ENCODE data around the gene PDSS2.

PDSS2 gene

DNA sequence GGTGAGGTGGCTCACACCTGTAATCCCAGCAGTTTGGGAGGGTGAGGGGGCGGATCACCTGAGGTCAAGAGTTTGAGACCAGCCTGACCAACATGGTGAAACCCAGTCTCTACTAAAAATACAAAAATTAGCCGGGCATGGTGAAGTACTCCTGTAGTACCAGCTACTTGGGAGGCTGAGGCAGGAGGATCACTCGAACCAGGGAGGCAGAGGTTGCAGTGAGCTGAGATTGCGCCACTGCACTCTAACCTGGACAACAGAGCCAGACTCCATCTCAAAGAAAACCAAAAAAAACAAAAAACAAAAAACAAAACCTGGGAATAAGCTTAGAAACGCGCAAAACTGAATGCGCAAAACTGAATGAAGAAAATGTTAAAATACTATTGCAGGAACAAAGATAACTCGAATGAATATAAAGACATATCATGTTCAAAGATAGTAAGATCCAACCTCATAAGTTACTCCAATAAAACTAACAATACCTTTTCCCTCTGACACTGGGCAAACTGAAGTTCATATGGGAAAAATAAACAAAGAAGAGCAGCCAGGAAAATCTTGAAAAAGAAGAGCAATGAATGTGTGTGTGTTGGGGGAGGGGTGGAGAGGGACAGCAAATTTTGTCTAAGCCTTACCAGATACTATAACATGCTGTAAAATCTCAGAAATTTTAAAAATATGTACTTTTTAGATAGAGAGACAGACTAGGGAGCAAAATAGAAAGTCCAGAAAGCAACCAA lies 243.0 kb downstream of the PDSS2 start:
- Histone ChIP-seq H3K36me3 (no peaks in the 10 kb centered on the region), H3K4me3 (ENCODE audit: low read depth in 1 of 2, low read length in 1 of 2) (no peak overlapping the region), H3K9me3 (no peaks in the 10 kb centered on the region), H3K27me3 (no peaks in the 10 kb centered on the region), H3K4me1 (ENCODE audit: control insufficient read depth in 1 of 2, insufficient read depth in 1 of 2, low read depth in 1 of 2, low read length in 1 of 2) (no peaks in the 10 kb centered on the region), H3K27ac (no peak overlapping the region)
- TF ChIP-seq, protein P1, sequence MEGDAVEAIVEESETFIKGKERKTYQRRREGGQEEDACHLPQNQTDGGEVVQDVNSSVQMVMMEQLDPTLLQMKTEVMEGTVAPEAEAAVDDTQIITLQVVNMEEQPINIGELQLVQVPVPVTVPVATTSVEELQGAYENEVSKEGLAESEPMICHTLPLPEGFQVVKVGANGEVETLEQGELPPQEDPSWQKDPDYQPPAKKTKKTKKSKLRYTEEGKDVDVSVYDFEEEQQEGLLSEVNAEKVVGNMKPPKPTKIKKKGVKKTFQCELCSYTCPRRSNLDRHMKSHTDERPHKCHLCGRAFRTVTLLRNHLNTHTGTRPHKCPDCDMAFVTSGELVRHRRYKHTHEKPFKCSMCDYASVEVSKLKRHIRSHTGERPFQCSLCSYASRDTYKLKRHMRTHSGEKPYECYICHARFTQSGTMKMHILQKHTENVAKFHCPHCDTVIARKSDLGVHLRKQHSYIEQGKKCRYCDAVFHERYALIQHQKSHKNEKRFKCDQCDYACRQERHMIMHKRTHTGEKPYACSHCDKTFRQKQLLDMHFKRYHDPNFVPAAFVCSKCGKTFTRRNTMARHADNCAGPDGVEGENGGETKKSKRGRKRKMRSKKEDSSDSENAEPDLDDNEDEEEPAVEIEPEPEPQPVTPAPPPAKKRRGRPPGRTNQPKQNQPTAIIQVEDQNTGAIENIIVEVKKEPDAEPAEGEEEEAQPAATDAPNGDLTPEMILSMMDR (IDR thresholded peaks at IDR 0.05) = no peak

DNA sequence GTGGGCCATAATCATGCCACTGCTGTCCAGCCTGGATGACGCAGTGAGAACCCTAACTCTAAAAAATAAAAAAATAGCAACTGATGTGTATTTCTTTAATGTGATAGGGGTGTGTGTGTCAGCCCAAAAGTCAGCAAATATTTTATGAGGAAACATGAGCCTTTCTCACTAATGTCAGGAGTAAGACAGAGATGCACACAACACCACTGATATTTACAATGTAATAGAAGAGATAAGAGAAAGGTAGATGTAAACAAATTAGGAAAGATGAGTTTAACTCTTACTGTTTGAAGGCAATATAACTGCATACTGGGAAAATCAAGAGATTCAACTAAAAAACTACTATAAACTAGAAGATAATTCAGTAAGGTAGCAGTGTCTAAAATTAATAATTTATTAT lies 244.0 kb downstream of the PDSS2 start:
- Histone ChIP-seq H3K27ac (no peak overlapping the region), H3K27me3 (no peaks in the 10 kb centered on the region), H3K9me3 (no peaks in the 10 kb centered on the region), H3K4me1 (ENCODE audit: control insufficient read depth in 1 of 2, insufficient read depth in 1 of 2, low read depth in 1 of 2, low read length in 1 of 2) (no peaks in the 10 kb centered on the region), H3K4me3 (ENCODE audit: low read depth in 1 of 2, low read length in 1 of 2) (no peak overlapping the region), H3K36me3 (no peaks in the 10 kb centered on the region)
- TF ChIP-seq, protein P1 (IDR thresholded peaks at IDR 0.05) = no peak

DNA sequence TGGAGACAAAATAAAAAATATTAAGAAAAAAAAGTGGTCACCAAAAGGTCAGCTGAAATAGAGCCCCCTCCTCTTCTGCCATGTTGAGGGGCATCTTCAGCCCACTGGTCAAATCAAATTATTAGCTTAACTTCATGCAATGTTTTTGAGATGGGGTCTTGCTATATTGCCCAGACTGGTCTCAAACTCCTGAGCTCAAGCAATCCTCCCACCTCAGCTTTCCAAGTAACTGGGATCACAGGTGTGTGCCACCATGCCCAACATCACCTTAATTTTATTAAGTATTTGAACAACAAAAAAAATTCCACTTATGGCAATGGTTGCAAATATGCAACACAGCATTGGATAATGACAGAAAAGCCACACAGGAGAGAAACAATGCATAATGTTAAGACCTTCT lies 244.7 kb downstream of the PDSS2 start:
- H3K9me3 ChIP-seq = no peaks in the 10 kb centered on the region
- H3K4me1 ChIP-seq (ENCODE audit: control insufficient read depth in 1 of 2, insufficient read depth in 1 of 2, low read depth in 1 of 2, low read length in 1 of 2) = no peaks in the 10 kb centered on the region
- no peak overlapping the region for H3K27ac ChIP-seq
- no peaks in the 10 kb centered on the region for H3K27me3 ChIP-seq
- H3K36me3 ChIP-seq = no peaks in the 10 kb centered on the region
- no peak overlapping the region for H3K4me3 ChIP-seq (ENCODE audit: low read depth in 1 of 2, low read length in 1 of 2)
- TF ChIP-seq, protein P1 (IDR thresholded peaks at IDR 0.05) = no peak

DNA sequence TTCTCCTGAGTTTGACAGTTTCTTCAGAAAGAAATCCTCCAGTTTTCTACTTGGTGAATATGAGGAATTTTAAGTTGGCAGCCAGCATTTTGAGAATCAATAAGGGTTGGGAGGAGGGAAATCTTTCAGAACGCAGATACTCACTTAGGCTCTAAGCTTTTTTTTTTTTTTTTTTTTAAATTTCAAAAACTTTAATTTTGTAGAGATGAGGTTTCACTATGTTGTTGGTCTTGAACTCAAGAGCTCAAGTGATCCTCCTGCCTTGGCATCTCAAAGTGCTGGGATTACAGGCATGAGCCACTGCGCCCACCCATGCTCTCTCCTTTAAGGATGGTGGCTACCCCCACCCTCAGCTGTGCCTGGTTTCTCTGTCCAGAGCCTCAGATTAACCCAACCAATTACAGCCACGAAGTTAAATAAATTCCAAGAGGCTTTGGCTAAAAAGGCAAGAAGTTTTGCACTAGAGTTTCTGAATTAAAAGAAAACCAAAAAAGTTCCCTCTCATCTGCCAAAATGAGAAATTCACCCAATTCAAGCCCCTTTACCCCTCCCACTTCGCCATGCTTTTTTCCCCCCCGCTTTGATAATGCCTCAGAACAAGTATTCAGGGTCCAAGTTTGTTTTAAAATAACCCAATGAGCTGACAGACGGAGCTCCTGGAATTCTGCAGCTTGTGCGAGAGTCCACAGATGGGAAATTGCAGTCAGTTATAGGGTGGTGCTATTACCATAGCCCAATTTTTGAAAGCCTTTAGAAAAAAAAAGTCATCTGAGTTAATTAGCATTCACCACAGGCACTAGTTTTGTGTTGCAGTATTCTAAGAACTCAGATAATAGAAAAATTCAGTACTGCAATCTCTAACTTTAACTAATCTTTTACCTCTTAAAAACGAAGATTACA lies 249.7 kb downstream of the PDSS2 start:
- TF ChIP-seq, protein P1 (IDR thresholded peaks at IDR 0.05) = no peak
- Histone ChIP-seq H3K27me3 (no peaks in the 10 kb centered on the region), H3K4me1 (ENCODE audit: control insufficient read depth in 1 of 2, insufficient read depth in 1 of 2, low read depth in 1 of 2, low read length in 1 of 2) (no peaks in the 10 kb centered on the region), H3K27ac (no peak overlapping the region), H3K4me3 (ENCODE audit: low read depth in 1 of 2, low read length in 1 of 2) (no peak overlapping the region), H3K36me3 (no peaks in the 10 kb centered on the region), H3K9me3 (no peaks in the 10 kb centered on the region)

DNA sequence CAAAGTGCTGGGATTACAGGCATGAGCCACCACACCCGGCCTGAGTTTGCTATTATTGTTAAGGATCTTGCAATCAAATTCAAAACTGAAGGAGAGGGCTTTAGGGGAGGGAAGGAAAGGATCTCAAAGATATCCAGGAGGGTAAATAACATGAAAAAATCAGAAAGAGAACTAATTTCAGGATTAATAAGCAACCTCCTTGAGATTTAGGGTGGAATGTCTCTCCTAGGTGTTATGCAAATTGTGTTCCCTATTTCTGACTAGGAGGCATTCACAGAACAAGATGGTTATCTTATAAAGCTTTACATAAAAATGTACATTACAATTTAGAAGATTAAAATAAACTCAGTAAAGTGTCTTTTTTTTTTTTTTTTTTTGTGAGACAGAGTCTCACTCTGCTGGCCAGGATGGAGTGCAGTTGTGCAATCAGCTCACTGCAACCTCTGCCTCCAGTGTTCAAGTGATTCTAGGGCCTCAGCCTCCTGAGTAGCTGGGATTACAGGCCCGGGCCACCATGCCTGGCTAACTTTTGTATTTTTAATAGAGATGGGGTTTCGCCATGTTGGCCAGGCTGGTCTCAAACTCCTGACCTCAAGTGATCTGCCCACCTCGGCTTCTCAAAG lies 252.0 kb downstream of the PDSS2 start:
- no peaks in the 10 kb centered on the region for H3K36me3 ChIP-seq
- H3K27me3 ChIP-seq = no peaks in the 10 kb centered on the region
- H3K9me3 ChIP-seq = no peaks in the 10 kb centered on the region
- H3K4me3 ChIP-seq (ENCODE audit: low read depth in 1 of 2, low read length in 1 of 2) = no peak overlapping the region
- H3K27ac ChIP-seq = no peak overlapping the region
- H3K4me1 ChIP-seq (ENCODE audit: control insufficient read depth in 1 of 2, insufficient read depth in 1 of 2, low read depth in 1 of 2, low read length in 1 of 2) = no peaks in the 10 kb centered on the region
- TF ChIP-seq, protein P1 (IDR thresholded peaks at IDR 0.05) = no peak

All from neutrophil (primary cell).